ENCODE data around the gene SECISBP2. TPM values are rescaled to one million over a fixed set of nuclear protein-coding genes. Genes with fewer than 3 reads are reported as not detected.

Gene SECISBP2
- total and polyA plus RNA-seq, 2 experiments from 2014 or later = 77.7 to 86.8 TPM

GRCh38 chr9:89384783-89385182, 66.5 kb downstream of the SECISBP2 start (continued):
- TF ChIP-seq CTCF (conservative IDR thresholded peaks at IDR 0.05; ENCODE audit: low read depth in 2 of 2) (no peak), ETS1 (IDR thresholded peaks at IDR 0.05) (no peak), EZH2 (IDR thresholded peaks at IDR 0.05; ENCODE audit: low read depth, unreplicated experiment) (no peak), JUNB (IDR thresholded peaks at IDR 0.05; ENCODE audit: unreplicated experiment) (no peak), ZNF331 (CRISPR knock-in tag; IDR thresholded peaks at IDR 0.05; ENCODE audit: low read depth) (no peak), EZH2phosphoT487 (IDR thresholded peaks at IDR 0.05; ENCODE audit: unreplicated experiment) (no peak), POLR2AphosphoS5 (IDR thresholded peaks at IDR 0.05; ENCODE audit: low read depth) (no peak)

GRCh38 chr9:89386206-89386605, 67.9 kb downstream of the SECISBP2 start:
- Histone ChIP-seq H3K27me3 (ENCODE audit: insufficient read depth) (no peaks in the 10 kb centered on the region), H3K4me1 (ENCODE audit: insufficient read depth) (no peaks in the 10 kb centered on the region), H3K4me3 (no peak overlapping the region), H2AFZ (no peak overlapping the region), H3K4me2 (no peak overlapping the region), H4K20me1 (replicated peaks; ENCODE audit: insufficient read depth) (no peaks in the 10 kb centered on the region), H3K79me2 (replicated peaks; ENCODE audit: insufficient read depth) (no peaks in the 10 kb centered on the region), H3K36me3 (ENCODE audit: insufficient read depth) (peaks cover 17% of the 10 kb centered on the region), H3K9me2 (ENCODE audit: insufficient read depth) (no peaks in the 10 kb centered on the region), H3F3A (replicated peaks; ENCODE audit: low read depth) (no peaks in the 10 kb centered on the region), H3K27ac (ENCODE audit: low read depth) (no peak overlapping the region)
- no peak for TF ChIP-seq POLR2AphosphoS5 (IDR thresholded peaks at IDR 0.05; ENCODE audit: low read depth)
- no peak for TF ChIP-seq JUNB (IDR thresholded peaks at IDR 0.05; ENCODE audit: unreplicated experiment)
- DNase-seq (ENCODE audit: low spot score) (no peak), ATAC-seq (no peak)
- H3K27me3 Mint-ChIP-seq (ENCODE audit: insufficient read depth, low read depth, poor library complexity) = peaks cover 3% of the 10 kb centered on the region
- H3K27ac Mint-ChIP-seq = no peak overlapping the region
- H3K9me3 Mint-ChIP-seq = no peaks in the 10 kb centered on the region
- H3K4me3 Mint-ChIP-seq = no peak overlapping the region
- H3K36me3 Mint-ChIP-seq (ENCODE audit: low read depth) = peaks cover 64% of the 10 kb centered on the region
- no peaks in the 10 kb centered on the region for H3K4me1 Mint-ChIP-seq

- H3K36me3 Mint-ChIP-seq (ENCODE audit: low read depth) = peaks cover 63% of the 10 kb centered on the region
- no peak overlapping the region for H2AFZ ChIP-seq
- H3K9me3 Mint-ChIP-seq = no peaks in the 10 kb centered on the region
- TF ChIP-seq ZNF114 (CRISPR knock-in tag; IDR thresholded peaks at IDR 0.05) (no peak), ETS1 (IDR thresholded peaks at IDR 0.05) (no peak), ZNF462 (CRISPR knock-in tag; IDR thresholded peaks at IDR 0.05) (no peak), EZH2 (IDR thresholded peaks at IDR 0.05; ENCODE audit: low read depth, unreplicated experiment) (no peak)
Observed at GRCh38 chr9:89386797-89387196, 68.5 kb downstream of the SECISBP2 start.

More at GRCh38 chr9:89386797-89387196, 68.5 kb downstream of the SECISBP2 start:
- Histone ChIP-seq H3K79me2 (replicated peaks; ENCODE audit: insufficient read depth) (no peaks in the 10 kb centered on the region), H3K4me3 (no peak overlapping the region), H3K4me1 (ENCODE audit: insufficient read depth) (no peaks in the 10 kb centered on the region), H3F3A (replicated peaks; ENCODE audit: low read depth) (no peaks in the 10 kb centered on the region), H3K27ac (ENCODE audit: low read depth) (no peak overlapping the region), H3K36me3 (ENCODE audit: insufficient read depth) (peaks cover 17% of the 10 kb centered on the region), H3K9me2 (ENCODE audit: insufficient read depth) (no peaks in the 10 kb centered on the region), H3K4me2 (no peak overlapping the region), H4K20me1 (replicated peaks; ENCODE audit: insufficient read depth) (no peaks in the 10 kb centered on the region), H3K27me3 (ENCODE audit: insufficient read depth) (no peaks in the 10 kb centered on the region)
- ATAC-seq (no peak), DNase-seq (ENCODE audit: low spot score) (no peak)
- Mint-ChIP-seq H3K4me3 (no peak overlapping the region), H3K27me3 (ENCODE audit: insufficient read depth, low read depth, poor library complexity) (peaks cover 3% of the 10 kb centered on the region), H3K27ac (no peak overlapping the region), H3K4me1 (no peaks in the 10 kb centered on the region)

Data from GM23338 (cell line).